IPS DF 4.7 (cell line): ENCODE data around the gene ALDH16A1.
"Not testable (repeated sequence)": the region's sequence is repeated elsewhere in the genome, so short reads cannot be mapped to it uniquely, and the experiment has no call there.

Experiments used
- DNase-seq: peaks from one replicate; pipeline ENCODE4 v3.0.0-alpha.2; 2013; ENCODE audit warnings: low spot score; ENCODE audit errors: extremely low read depth

The ALDH16A1 gene

DNA sequence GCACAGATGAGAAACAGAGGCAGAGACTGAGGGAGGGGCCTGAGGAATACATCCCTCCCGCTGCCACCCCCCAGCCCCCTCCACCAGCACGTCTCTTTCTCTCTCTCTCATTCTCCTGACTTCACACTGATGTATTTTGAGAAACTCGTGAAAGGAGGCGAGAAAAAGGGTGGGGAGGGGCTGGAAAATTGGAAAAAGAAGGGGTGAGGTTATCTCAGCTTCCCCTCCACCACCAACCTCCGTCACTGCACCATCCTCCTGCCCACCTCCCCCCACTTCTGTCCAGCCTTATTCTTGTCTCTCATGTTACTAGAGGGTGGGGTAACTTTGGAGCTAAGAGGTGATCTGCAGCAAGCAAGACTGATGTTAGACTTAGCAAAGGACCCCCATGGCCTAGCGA, 13.2 kb upstream of the ALDH16A1 start:
- no peak for DNase-seq

DNA sequence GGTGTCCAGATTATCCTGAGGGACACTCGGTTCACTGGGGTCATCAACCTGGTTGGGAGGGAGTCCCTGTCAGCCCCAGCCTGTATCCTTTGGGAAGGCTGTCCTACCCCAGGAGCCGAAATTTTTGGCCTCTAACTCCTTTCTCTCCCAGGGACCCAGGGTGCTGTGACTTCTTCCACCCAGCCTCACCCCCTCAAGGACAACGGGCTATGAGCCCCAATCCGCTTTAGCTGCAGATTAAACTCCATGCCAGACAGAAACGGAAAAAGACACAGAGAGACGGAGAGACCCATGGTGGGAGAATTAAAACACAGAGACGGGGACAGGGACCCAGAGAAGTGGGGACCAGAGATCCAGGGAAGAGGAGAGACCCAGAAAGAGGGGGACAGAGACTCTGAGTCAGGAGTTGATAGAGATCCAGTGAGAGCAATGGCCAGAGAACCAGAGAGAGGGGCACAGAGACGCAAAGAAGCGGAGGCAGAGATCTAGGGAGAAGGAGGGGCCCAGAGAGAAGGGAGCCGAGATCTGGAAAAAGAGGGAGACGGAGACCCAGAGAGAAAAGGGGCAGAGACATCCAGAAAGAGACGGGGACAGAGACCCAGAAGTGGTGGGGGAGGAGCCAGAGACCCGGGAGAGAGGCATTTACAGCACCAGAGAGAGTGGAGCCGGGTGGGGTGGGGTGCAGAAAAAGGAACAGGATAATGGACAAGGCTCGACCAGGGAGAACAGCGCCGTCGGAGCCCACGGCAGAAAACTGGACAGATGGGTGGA, 12.4 kb upstream of the ALDH16A1 start:
- DNase-seq = no peak

DNA sequence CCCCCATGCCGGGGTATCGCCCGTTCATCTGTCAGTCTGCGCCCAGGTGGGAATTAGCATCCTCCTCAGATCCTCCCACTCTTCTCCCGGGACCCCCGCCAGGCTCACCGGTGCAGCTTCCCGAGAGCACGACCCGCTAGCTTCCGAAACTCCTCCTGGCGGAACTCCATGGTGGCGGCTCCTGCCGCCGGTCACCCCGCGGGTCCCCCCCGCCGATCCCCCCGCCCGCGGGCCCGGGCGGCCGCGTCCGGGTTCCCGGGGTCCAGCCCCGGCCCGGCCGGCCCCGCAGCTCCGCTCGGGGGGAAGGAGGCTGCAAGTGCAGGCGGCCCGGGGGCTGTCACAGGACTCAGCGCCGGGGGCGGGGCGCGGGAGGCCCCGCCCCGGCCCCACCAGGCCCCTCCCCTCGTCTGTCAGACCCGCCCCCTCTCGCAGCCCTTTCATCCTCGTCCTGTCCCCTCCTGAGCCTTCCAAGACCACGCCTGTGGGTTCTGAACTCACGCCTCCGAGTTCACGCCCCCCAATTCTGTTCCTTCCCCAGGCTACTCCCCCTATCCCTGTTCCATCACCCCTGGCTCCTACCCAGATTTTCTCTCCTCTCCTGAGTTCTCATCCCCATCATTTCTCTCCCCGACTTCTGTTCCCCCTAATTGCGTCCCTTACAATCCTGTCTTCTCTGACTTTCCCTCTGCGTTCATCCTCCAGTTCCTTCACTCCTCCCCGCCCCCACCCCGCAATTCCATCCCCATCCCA, 11.6 kb upstream of the ALDH16A1 start, which contains the start of gene SLC17A7:
TSS of gene SLC17A7 (minus strand) at position 318 of the 750 bp plus-strand sequence. CDS start at position 170, 148 bp downstream.
- DNase-seq = no peak

GRCh38 chr19:49441960-49442350, 11.1 kb upstream of the ALDH16A1 start:
- no peak for DNase-seq

GRCh38 chr19:49442354-49442753, 10.7 kb upstream of the ALDH16A1 start:
- DNase-seq = no peak

DNA sequence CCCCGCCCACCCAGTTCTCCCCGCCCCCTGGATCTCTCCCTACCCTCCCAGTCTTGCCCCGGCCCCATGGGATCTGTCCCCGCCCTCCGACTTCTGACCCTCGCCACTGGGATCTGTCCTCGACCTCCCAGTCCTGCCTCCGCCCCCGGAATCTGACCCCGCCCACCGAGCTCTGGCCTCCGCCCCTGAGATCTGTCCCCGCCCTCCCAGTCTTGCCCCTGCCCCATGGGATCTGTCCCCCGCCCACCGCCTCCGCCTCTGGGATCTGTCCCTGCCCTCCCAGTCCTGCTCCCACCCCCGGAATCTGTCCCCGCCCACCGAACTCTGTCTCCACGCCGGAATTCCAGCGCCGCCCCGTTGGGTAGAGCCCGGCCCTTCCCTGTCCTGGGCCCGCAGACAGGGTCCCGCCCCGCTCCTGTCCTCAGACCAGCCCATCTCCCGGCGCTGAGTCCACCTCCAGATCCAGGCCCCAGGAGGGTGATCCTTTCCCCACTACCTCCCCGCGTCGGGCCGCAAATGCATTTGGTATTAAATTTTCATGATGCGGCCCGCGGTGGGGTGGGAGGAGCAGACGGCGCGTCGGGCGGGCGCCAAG, 10.2 kb upstream of the ALDH16A1 start:
- no peak for DNase-seq

- no peak for DNase-seq
Measured at GRCh38 chr19:49443366-49444099, 9.5 kb upstream of the ALDH16A1 start.

DNA sequence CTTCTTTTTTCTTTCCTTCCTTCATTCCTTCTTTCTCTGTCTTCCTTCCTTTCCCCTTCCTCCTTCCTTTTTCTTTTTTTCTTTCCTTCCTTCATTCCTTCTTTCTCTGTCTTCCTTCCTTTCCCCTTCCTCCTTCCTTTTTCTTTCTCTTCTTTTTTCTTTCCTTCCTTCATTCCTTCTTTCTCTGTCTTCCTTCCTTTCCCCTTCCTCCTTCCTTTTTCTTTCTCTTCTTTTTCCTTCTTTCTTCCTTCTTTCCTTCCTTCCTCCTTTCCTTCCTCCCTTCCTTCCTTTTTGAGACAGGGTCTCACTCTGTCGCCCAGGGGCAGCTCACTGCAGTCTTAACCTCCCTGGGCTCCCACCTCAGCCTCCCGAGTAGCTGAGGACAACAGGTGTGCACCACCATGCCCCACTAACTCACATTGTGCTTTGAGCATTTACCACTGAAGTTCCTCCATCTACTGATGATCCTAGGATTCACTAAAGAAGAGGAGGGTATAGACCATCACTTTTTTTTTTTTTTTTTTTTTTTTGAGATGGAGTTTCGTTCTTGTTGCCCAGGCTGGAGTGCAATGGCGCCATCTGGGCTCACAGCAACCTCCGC, 8.8 kb upstream of the ALDH16A1 start:
- DNase-seq = not testable (repeated sequence)

- DNase-seq = no peak
Measured at GRCh38 chr19:49445997-49446396, 7.0 kb upstream of the ALDH16A1 start.

DNA sequence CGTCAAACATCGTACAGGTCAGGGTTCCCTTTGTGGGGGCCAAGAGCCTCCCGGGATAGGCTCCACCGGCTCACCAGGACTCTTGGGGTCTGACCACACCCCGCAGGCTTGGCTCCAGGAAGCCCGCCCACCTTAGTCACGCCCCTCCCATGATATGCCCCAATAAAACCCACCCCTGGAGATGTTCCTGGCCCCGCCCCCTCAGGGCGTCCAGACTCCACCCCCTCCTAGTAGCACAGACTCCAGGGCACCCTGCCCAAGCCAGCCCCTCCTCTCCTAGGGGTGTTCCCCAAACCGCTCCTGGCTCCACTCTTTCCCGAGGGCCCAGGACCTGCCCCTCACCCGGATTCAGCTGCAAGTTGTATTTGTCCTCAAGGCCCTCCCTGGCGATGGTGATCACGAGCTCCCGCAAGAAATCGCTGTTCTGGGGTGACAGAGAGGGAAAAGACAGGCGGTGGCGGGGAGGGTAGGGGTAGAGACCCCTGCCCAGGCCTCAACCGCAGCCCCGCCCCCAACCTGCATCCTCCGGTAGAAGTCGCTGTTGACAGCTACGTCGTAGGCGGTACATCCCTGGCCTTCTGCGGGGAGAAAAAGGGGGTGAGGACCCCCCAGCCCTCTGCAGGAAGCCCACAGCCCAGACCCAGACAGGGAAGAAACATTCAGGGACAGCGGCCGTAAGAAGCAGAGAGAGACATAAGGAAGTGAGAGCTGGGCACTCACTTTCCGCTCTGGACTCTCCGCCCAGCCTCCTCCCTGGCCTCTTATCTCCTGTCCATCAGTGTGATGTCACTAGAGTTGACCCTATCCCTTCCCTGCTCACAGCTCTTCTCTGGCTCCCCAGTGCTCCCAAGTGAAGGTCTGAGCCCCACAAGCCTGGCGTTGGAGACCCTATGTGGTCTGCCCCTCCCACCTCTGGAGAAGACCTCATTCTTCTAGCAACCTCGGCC, 5.3 kb upstream of the ALDH16A1 start:
- no peak for DNase-seq

GRCh38 chr19:49448432-49448786, 4.6 kb upstream of the ALDH16A1 start:
- no peak for DNase-seq

DNA sequence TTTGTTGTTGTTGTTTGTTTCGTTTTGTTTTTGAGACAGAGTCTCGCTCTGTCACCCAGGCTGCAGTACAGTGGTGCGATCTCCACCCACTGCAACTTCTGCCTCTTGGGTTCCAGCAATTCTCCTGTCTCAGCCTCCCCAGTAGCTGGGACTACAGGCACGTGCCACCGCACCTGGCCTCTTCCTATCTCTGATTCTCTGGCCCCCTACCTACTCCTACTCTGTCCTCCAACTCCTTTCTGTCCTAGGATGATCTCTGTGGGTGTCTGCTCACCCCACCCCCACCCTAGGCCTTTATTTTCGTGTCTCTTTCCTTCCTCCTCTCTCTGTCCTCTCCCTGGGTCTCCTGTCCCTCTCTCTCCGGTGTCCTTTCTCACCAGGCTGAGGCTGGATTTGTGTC, 2.6 kb upstream of the ALDH16A1 start:
- DNase-seq = no peak

GRCh38 chr19:49451430-49452181, 1.4 kb upstream of the ALDH16A1 start, which contains the start of gene PIH1D1:
Gene PIH1D1, minus strand, starts transcription at chr19:49451814. Its CDS starts 240 bp downstream, at chr19:49451574.
- DNase-seq = peak; percentile 100

DNA sequence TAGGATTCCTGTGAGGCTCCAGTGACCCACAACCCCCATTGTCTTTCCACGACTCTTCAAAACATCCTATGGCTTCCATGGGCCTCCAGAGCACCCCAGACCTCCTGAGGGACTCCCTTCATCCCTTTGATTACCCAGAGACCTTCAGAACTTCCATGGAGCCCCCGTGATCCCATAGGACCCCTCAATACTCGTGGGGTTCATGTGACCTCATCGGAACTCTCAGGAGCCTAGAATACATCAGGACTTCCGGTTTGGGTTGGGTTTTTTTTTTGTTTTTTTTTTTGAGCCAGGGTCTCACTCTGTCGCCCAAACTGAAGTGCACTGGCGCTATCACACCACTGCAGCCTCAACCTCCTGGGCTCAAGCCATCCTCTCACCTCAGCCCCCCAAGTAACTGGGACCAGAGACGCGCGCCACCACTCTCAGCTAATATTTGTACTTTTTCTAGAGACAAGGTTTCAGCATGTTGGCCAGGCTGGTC, 774 bp downstream of the ALDH16A1 start:
- no peak for DNase-seq

- DNase-seq = no peak
Measured at GRCh38 chr19:49455773-49456172, 2.7 kb downstream of the ALDH16A1 start.

GRCh38 chr19:49456326-49456725, 3.3 kb downstream of the ALDH16A1 start:
- DNase-seq = no peak

- DNase-seq = no peak
Measured at GRCh38 chr19:49458567-49458903, 5.5 kb downstream of the ALDH16A1 start.

DNA sequence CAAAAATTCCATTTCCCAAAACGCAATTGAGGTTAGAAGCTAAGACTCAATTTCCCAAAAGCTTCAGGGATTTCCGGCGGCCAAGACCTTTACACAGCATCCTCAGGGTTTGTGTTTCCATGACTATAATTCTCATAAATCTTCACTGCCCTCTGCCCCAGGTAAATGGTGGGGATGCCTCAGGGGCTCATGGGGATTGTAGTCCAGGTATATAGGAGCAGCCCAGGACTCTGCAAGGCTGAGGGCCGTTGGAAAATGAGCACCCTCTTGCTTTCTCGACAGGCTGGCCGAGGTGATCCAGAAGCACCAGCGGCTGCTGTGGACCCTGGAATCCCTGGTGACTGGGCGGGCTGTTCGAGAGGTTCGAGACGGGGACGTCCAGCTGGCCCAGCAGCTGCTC, 6.4 kb downstream of the ALDH16A1 start:
- no peak for DNase-seq

DNA sequence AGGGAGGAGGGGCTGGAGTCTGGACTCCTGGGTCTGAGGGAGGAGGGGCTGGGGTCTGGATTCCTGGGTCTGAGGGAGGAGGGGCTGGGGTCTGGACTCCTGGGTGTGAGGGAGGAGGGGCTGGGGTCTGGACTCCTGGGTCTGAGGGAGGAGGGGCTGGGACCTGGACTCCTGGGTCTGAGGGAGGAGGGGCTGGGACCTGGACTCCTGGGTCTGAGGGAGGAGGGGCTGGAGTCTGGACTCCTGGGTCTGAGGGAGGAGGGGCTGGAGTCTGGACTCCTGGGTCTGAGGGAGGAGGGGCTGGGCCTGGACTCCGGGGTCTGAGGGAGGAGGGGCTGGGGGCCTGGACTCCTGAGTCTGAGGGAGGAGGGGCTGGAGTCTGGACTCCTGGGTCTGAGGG, 8.1 kb downstream of the ALDH16A1 start:
- not testable (repeated sequence) for DNase-seq
